HG02840 (cell line): ENCODE data around the gene MEGF6.

Experiments used
- ATAC-seq: cut with Tn5 transposase; IDR thresholded peaks from one replicate; pipeline ENCODE4 v1.9.1; 2021; ENCODE audit warnings: mild to moderate bottlenecking, moderate library complexity, moderate number of reproducible peaks; ENCODE audit not compliant: unreplicated experiment, low FRiP score

MEGF6 gene

GRCh38 chr1:3455670-3456448 lies 155.4 kb downstream of the MEGF6 start:
- no peak for ATAC-seq

GRCh38 chr1:3454811-3455618 lies 156.3 kb downstream of the MEGF6 start:
- no peak for ATAC-seq

- ATAC-seq, result no peak
Observed at GRCh38 chr1:3453891-3454810, 157.2 kb downstream of the MEGF6 start, which contains the start of gene ARHGEF16. ARHGEF16 (plus strand) TSS chr1:3454665; CDS start chr1:3463085, 8,420 bp downstream.

GRCh38 chr1:3453203-3453761 lies 158.0 kb downstream of the MEGF6 start:
- no peak for ATAC-seq

- ATAC-seq, result no peak
Observed at GRCh38 chr1:3452866-3453175, 158.5 kb downstream of the MEGF6 start.

- ATAC-seq, result no peak
Observed at GRCh38 chr1:3451994-3452865, 159.1 kb downstream of the MEGF6 start.

- ATAC-seq, result no peak
Observed at GRCh38 chr1:3450983-3451382, 160.3 kb downstream of the MEGF6 start.

- ATAC-seq, result no peak
Observed at GRCh38 chr1:3450202-3450863, 161.0 kb downstream of the MEGF6 start.

GRCh38 chr1:3444736-3445135 lies 166.6 kb downstream of the MEGF6 start:
- ATAC-seq, result no peak

GRCh38 chr1:3444298-3444697 lies 167.0 kb downstream of the MEGF6 start:
- ATAC-seq, result no peak

GRCh38 chr1:3443807-3444206 lies 167.5 kb downstream of the MEGF6 start:
- ATAC-seq, result no peak

- ATAC-seq, result no peak
Observed at GRCh38 chr1:3442901-3443300, 168.4 kb downstream of the MEGF6 start.

- ATAC-seq, result no peak
Observed at GRCh38 chr1:3442331-3442730, 169.0 kb downstream of the MEGF6 start.

GRCh38 chr1:3441880-3442279 lies 169.4 kb downstream of the MEGF6 start:
- no peak for ATAC-seq

GRCh38 chr1:3441410-3441847 lies 169.9 kb downstream of the MEGF6 start:
- ATAC-seq, result no peak

- no peak for ATAC-seq
Observed at GRCh38 chr1:3440711-3441409, 170.4 kb downstream of the MEGF6 start.

GRCh38 chr1:3440300-3440681 lies 171.0 kb downstream of the MEGF6 start:
- no peak for ATAC-seq
